ENCODE measurements around the gene RNF5.
"Not testable (repeated sequence)": the region's sequence is repeated elsewhere in the genome, so short reads cannot be mapped to it uniquely, and the experiment has no call there.

The RNF5 gene

GRCh38 chr6:32188381-32189068 is 10.3 kb downstream of the RNF5 start:
- no peak for DNase-seq (ENCODE audit: low read depth in 3 of 3, low spot score in 1 of 3)

DNA sequence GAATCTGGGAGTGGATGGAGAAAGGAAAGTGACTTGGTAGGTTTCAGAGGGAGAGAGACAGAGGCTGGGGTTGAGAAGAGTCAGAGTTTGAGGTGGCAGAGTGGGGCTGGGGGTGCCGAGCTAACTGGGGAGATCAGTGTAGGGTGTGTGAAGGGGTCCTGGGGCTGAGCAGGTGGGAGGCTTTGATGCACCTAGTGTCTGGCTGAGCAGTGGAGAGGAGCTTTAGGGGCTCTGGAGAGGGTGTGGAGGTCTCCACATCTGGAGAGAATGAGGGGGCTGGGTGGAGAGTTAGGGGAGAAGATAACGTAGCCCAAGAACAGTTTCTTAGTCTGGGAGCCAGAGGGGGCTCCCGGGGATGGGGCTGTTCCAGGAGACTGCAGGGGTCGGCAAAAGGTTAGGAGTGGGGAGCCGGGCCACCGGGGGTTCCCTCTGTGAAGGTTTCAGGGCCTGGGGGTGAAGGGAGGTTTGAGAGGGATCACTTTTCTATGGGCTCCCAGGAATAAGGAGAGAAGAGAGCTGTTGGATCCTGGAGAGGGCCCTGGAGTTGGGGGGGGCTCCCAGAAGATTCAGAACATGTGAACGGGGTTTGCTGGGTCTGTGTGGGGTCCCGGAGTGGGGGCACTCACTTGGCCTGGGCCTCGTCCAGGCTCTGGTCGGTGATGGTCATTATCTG is 11.0 kb downstream of the RNF5 start:
- DNase-seq (ENCODE audit: low read depth in 3 of 3, low spot score in 1 of 3), result no peak

DNA sequence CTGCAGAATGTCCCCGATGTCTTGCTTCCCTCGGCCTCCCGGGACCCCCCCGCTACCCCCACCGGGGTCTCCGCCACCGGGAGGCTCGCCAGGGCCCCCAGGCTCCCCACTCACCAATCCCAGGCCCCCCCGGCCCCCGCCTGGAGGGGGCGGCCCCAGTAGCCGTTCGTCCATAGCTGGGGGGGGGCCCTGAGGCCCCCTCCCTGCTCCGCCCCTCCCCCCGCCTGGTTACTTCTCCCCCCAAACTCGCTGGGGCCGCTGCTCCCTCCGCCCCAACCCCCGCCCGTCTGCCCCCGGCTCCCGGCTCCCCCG is 11.5 kb downstream of the RNF5 start:
- DNase-seq (ENCODE audit: low read depth in 3 of 3, low spot score in 1 of 3), result no peak

GRCh38 chr6:32190054-32190851 is 12.0 kb downstream of the RNF5 start, which contains the start of gene PBX2:
PBX2 (minus strand) TSS chr6:32190202; CDS start chr6:32189915, 287 bp downstream.
- DNase-seq (ENCODE audit: low read depth in 3 of 3, low spot score in 1 of 3), result peak; percentile 66 to 71 (median 71)

GRCh38 chr6:32190911-32191677 is 12.9 kb downstream of the RNF5 start:
- no peak for DNase-seq (ENCODE audit: low read depth in 3 of 3, low spot score in 1 of 3)

GRCh38 chr6:32191696-32192607 is 13.7 kb downstream of the RNF5 start:
- DNase-seq (ENCODE audit: low read depth in 3 of 3, low spot score in 1 of 3), result no peak

DNA sequence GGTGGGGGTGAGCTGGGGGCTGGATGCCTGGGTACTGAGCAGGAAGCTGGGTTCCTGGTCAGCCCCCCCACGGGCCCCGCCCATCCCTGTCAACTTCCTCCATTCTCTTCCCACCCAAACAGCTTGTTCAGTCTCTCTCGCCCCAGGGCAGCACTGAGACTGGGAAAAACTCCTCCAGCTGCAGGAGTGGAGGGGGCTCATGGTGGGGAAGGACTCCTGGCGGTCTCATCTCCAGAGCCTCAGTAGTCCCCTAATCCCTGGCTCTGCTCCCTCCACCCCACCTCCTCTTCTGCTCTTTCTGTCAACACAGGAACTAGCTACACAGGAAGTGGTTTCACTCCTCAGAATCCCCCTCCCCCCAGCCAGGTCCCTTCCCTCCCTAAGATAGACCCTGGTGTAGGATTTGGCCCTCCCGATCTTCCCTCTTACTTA is 14.4 kb downstream of the RNF5 start, which contains the start of gene GPSM3:
TSS of gene GPSM3 (minus strand) at position 36 of the 432 bp plus-strand sequence. CDS start 130 bp downstream, outside the sequence.
- DNase-seq (ENCODE audit: low read depth in 3 of 3, low spot score in 1 of 3), result no peak

- DNase-seq (ENCODE audit: low read depth in 3 of 3, low spot score in 1 of 3), result not testable (repeated sequence)
Observed at GRCh38 chr6:32193096-32193495, 14.9 kb downstream of the RNF5 start.

- no peak for DNase-seq (ENCODE audit: low read depth in 3 of 3, low spot score in 1 of 3)
Observed at GRCh38 chr6:32194388-32194787, 16.2 kb downstream of the RNF5 start.

DNA sequence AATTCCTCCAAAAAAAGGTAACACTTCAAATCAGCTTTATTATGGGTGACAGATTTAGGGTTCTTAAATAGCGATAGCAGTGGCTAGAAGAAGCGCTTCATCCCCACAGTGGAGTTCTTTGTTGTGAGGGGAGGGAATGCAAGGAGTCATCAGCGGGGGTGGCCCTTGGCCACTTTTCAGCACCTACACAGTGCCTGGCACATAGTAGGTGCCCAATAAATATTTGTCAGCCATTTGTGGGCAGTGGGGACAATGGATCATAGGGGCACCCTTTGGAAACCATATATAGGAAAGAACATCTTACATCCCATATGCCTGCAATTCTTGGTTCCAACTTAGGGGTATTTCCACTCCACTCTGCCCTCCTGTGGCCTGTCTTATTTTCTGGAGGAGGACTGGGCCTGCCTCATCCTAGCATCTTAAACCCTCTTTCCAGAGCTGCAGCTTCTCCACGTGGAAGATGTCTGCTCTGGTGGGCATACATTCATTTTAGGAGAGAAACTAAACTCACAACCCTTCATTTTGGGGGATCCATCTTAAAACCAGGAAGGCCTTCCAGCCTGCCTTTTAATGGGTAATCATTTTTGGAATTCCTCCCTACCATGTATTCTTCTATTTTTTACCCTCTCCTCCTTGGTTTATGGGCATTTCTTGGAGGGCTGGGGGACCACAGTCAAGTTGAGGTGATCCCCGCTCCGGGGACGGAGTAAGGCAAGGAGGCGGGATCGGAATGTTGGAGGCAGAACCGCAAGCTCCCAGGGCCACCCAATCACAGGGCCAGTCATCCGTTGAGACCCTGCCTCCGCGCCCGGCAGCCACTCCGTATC is 16.8 kb downstream of the RNF5 start:
- no peak for DNase-seq (ENCODE audit: low read depth in 3 of 3, low spot score in 1 of 3)

GRCh38 chr6:32195652-32195901 is 17.4 kb downstream of the RNF5 start:
- peak; percentile 99 to 100 (median 100) for DNase-seq (ENCODE audit: low read depth in 3 of 3, low spot score in 1 of 3)

DNA sequence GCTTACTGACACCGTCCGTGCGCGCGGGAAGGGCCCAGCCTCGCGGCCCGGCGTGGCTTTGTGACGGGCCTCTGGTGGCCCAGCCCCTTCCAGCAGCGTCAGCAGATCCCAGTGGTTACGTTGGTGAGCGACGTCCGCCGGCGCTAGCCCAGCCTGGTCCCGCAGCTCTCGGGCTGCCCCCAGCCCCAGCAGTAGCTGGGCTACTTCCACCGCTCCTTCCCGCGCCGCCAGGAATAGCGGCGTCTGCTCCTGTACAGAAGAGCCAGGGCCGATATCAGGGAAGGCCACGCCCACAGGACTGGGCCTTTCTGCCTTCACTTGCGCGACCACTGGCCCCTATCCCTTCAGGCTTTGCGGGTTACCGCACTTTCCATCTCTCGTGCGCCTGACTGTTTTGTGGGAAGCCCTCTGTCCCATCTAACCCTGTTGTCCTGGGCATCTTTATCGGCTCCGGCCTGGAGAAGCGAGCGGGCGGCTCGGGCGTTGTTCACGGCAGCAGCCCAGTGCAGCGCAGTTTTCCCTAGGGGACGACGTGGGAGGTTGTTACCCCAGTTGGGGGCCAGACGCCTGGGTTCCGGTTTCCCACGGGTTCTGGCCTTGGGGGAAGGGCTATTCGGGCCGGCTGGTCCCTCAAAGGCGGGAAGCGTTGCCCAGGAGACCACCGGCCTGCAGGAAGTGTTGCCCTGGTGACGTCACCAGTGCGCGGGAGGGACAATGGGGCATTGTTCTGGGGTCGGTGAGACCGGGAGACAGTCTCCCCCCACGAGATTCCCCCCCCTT is 17.9 kb downstream of the RNF5 start:
- DNase-seq (ENCODE audit: low read depth in 3 of 3, low spot score in 1 of 3), result no peak

DNA sequence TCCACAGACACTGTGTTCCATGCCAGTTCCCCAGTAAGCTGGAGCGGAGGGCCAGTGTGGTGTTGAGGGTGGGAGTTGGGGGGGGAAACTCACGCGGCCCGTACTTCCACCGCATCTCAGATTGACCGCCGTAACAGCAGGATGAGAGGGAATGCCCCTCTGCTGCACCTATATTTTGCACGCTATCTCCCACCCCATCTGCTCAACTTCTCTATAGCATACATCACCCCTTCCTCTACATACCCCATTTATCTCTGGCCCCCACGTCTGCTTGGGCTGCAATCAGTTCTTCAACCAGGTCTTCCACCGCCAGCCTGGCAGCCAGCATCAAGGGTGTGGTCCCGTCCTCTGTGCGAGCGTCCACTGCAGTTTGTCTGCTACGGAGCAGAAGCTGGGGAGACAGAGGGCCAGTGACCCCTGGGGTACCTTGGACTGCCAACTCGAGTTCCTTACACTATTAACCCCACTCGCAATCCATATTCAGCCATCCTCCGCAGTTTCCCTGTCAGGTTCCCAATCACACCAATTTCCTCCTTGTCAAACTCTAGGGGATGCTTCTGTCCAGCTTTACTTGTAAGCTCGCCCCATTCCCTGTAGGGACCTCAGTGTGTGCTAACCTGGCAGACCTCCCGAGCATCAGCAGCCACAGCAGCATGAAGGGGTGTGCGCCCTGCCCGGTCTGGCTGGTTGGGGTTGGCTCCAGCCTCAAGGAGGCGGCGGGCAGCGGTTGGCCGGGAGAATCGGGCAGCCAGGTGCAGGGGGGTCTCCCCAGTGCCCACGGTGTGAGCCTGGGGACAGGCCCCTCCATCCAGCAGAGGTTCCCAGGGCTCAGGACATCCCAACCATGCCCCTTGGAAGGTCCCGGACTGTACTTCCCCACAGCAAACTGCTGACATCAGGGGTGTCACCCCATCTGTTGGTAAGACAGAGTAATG is 18.7 kb downstream of the RNF5 start:
- no peak for DNase-seq (ENCODE audit: low read depth in 3 of 3, low spot score in 1 of 3)

DNA sequence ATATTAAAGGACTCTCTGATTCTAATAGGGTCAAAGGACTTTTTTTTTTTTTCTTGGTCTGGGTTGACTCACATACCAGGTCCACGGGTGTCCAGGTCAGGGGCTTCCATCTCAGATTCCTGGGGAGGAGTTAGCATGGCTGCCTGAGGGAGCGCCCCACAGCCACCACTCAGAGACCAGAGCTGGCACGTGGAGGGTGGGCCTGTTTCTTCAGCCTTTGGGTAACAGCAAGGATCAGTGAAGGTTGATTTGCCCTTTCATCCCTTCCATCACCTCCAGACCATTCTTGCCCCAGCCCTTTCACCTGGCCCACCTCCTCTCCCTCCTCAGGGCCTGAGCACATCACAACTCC is 20.1 kb downstream of the RNF5 start:
- no peak for DNase-seq (ENCODE audit: low read depth in 3 of 3, low spot score in 1 of 3)

DNA sequence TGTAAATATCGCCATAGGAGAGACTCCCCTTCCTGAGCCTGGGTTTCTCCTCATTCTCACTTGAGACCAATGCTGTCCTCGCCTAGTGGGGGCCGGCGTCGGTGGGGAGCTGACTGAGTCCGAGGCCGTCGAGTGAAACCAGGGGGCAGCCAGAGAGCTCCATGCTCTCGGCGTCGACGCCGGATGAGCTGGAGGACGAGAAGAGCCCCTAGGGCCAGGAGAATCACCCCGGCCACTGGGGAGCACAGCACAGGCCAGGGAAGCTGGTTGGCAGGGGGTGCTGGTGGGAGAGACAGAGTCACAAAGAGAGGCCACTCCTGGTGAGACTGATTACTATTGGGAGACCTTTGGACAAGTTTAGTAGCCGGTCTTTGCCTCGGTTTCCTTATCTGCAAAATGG is 20.7 kb downstream of the RNF5 start:
- DNase-seq (ENCODE audit: low read depth in 3 of 3, low spot score in 1 of 3), result no peak

GRCh38 chr6:32200711-32201475 is 22.7 kb downstream of the RNF5 start:
- no peak for DNase-seq (ENCODE audit: low read depth in 3 of 3, low spot score in 1 of 3)

DNA sequence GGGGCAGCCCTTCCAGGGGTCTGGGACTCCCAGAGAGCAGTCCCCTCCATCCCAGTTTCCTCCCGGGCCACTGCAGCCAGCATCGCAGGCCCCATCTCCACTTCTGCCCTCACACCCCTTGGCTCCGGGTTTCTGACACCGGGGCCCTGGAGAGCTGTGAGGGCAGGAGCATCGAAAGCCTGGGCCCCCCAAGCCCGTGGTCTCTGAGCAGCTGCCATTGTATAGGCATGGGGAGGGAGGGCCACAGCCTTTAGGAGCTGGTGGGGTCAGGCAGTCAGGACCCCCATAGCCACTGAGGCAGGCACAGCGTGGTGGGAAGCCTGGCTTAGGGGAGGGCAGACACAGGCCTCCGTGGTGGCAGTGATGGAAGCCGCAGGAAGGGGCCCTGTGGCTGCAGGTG is 24.0 kb downstream of the RNF5 start:
- DNase-seq (ENCODE audit: low read depth in 3 of 3, low spot score in 1 of 3), result no peak
